AG10803 (cell line): ENCODE data around the gene MAEA.

Source experiments
- DNase-seq: peaks from one replicate; pipeline ENCODE4 v3.0.0; 2010; ENCODE audit warnings: low read depth
- H3K4me3 ChIP-seq: 2 replicates; pipeline ENCODE4 v1.5.1; 2011; ENCODE audit warnings: mild to moderate bottlenecking, low read length, control low read depth
- CTCF ChIP-seq: conservative IDR thresholded peaks from 2 replicates; pipeline ENCODE4 v1.5.1; 2011; ENCODE audit warnings: mild to moderate bottlenecking, low read length, control low read depth, inconsistent platforms

Gene MAEA

GRCh38 chr4:1325681-1326635, 36.3 kb downstream of the MAEA start:
- TF ChIP-seq CTCF, result no peak
- DNase-seq, result no peak
- H3K4me3 ChIP-seq, result no peak overlapping the region

- no peak overlapping the region for H3K4me3 ChIP-seq
- no peak for TF ChIP-seq CTCF
- no peak for DNase-seq
These were observed 37.2 kb downstream of the MAEA start for GRCh38 chr4:1326751-1327525.

GRCh38 chr4:1327526-1328266, 38.0 kb downstream of the MAEA start:
- no peak overlapping the region for H3K4me3 ChIP-seq
- no peak for TF ChIP-seq CTCF
- DNase-seq, result no peak

GRCh38 chr4:1328267-1329155, 38.8 kb downstream of the MAEA start:
- H3K4me3 ChIP-seq, result no peak overlapping the region
- DNase-seq, result no peak

GRCh38 chr4:1329408-1330371, 40.0 kb downstream of the MAEA start:
- DNase-seq, result no peak
- TF ChIP-seq CTCF, result no peak
- no peak overlapping the region for H3K4me3 ChIP-seq

More at GRCh38 chr4:1328267-1329155, 38.8 kb downstream of the MAEA start:
- no peak for TF ChIP-seq CTCF
